Measurements from ENCODE around the gene SPEM2.

DNA sequence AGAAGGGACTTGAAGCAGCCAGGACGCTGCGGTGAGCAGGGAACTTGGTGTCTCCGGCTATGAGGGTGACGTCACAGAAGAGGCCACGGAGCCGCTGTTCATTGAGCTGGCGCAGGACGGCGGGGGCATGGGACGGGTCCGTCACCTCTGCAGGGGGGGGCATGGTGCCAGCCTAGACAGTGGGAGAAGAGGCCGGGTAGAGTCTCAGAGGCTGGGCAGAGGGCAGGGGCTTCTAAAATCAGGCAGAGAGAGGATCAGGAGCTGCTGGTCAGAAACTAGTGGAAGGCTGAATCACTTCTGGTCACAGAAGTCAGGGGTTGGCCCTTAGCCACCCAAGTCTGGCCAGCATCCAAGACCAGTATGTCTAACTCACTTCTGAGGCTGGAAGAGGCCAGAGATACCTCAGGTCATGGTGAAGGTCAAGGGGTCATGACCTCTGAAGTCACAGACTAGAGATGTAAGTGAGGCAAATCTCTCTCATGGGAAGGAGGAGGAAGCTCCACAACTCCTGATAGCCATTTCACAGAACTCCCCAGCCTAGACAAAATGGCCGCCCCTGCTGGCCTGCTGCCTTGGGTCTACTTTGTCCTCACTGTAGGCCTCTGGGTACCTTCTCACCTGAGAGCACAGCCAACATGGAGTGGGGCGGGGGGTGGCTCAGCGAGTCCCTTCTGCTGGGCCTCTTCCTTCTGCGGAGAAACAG, 41.4 kb downstream of the SPEM2 start:
- TF ChIP-seq ZNF274 (IDR thresholded peaks at IDR 0.05; ENCODE audit: low read depth, low read length), result no peak
- TF ChIP-seq YY1 (IDR thresholded peaks at IDR 0.05; ENCODE audit: insufficient read depth, insufficient read length), result peak; percentile 7
- TF ChIP-seq SUZ12 (IDR thresholded peaks at IDR 0.05; ENCODE audit: extremely low read depth, insufficient read depth, insufficient read length), result no peak
